Fibroblast of villous mesenchyme (primary cell): Measurements from ENCODE around the gene NDFIP1. TPM values are rescaled to one million over a fixed set of nuclear protein-coding genes. Genes with fewer than 3 reads are reported as not detected.
"Not testable (repeated sequence)": the region's sequence is repeated elsewhere in the genome, so short reads cannot be mapped to it uniquely, and the experiment has no call there.

ENCODE experiments used
- DNase-seq: peaks from one replicate; pipeline ENCODE4 v3.0.0-alpha.2; 2010; ENCODE audit warnings: low read depth
- H3K4me3 ChIP-seq: 2 replicates; pipeline ENCODE4 v1.5.1; 2011; ENCODE audit warnings: low read depth, mild to moderate bottlenecking, low read length
- total RNA-seq: library from RNA; depleted of rRNA; stranded (reverse); fragments of >200 nt; gene quantifications from 2 replicates; pipeline ENCODE4 v1.2.3, GENCODE V29; 2012
- TF ChIP-seq, protein P1 (sequence below): IDR thresholded peaks from 2 replicates; pipeline ENCODE4 v1.5.1; 2012; ENCODE audit warnings: low read depth, mild to moderate bottlenecking, low read length; ENCODE audit not compliant: insufficient read depth

NDFIP1 gene
- total RNA-seq, 1 donor: 92.0 TPM

DNA sequence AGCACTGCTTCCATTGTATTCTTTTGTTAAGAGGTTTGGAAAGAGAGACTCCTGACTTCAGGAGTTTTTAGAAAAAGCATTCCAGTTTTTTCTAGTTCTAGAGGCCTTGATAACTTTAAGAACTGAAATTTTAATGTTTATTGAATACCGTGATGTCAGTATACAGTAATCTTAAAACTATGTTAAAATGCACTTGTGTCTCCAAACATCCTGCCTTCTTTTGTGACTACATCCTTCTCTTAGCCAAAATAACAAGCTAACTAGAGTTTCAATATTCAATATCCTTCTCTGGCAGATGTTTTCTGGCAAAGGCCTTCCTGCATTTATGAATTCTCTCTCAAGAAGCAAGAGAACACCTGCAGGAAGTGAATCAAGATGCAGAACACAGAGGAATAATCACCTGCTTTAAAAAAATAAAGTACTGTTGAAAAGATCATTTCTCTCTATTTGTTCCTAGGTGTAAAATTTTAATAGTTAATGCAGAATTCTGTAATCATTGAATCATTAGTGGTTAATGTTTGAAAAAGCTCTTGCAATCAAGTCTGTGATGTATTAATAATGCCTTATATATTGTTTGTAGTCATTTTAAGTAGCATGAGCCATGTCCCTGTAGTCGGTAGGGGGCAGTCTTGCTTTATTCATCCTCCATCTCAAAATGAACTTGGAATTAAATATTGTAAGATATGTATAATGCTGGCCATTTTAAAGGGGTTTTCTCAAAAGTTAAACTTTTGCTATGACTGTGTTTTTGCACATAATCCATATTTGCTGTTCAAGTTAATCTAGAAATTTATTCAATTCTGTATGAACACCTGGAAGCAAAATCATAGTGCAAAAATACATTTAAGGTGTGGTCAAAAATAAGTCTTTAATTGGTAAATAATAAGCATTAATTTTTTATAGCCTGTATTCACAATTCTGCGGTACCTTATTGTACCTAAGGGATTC is 43.1 kb downstream of the NDFIP1 start:
- DNase-seq: peak; percentile 85
- no peak overlapping the region for H3K4me3 ChIP-seq
- TF ChIP-seq, protein P1, sequence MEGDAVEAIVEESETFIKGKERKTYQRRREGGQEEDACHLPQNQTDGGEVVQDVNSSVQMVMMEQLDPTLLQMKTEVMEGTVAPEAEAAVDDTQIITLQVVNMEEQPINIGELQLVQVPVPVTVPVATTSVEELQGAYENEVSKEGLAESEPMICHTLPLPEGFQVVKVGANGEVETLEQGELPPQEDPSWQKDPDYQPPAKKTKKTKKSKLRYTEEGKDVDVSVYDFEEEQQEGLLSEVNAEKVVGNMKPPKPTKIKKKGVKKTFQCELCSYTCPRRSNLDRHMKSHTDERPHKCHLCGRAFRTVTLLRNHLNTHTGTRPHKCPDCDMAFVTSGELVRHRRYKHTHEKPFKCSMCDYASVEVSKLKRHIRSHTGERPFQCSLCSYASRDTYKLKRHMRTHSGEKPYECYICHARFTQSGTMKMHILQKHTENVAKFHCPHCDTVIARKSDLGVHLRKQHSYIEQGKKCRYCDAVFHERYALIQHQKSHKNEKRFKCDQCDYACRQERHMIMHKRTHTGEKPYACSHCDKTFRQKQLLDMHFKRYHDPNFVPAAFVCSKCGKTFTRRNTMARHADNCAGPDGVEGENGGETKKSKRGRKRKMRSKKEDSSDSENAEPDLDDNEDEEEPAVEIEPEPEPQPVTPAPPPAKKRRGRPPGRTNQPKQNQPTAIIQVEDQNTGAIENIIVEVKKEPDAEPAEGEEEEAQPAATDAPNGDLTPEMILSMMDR: peak; percentile 84

DNA sequence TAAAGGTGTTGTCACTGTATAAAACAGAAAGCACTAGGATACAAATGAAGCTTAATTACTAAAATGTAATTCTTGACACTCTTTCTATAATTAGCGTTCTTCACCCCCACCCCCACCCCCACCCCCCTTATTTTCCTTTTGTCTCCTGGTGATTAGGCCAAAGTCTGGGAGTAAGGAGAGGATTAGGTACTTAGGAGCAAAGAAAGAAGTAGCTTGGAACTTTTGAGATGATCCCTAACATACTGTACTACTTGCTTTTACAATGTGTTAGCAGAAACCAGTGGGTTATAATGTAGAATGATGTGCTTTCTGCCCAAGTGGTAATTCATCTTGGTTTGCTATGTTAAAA is 43.8 kb downstream of the NDFIP1 start:
- TF ChIP-seq, protein P1: no peak
- no peak overlapping the region for H3K4me3 ChIP-seq
- DNase-seq: no peak

DNA sequence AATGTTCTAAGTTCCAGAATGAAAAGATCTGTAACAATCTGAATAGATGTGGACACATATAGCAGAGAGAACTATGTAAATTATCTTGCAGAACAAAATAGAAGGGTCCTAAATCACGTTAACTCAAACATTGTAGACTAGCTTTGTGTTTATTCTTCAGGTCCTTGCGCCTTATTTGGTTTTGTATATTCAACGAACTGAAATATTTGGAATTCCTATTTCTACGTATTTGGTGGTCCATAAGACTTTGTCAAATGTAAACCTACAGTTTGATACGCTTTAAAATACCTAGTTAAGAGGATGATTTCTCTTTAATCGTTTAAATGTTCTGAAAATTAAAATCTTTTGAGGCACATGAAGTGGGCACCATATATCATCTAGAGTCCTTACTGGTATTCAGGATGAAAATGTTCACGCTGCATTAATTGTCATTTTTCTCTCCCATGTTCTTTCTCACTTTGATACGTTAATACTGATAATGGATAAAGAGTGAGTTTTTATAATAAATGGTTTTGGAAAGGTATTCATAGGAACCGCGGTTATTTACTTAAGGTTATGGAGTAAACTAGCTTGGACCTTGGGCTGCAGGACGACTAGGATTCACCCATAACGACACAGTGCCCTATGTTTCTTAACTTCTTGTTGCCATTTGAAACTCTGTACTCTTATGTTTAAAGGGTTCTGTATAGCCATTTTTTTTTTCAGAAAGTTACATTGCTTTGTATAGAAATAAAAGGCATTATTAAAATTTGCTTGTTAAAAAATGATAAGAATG is 45.3 kb downstream of the NDFIP1 start:
- DNase-seq: no peak
- TF ChIP-seq, protein P1: no peak
- no peak overlapping the region for H3K4me3 ChIP-seq

DNA sequence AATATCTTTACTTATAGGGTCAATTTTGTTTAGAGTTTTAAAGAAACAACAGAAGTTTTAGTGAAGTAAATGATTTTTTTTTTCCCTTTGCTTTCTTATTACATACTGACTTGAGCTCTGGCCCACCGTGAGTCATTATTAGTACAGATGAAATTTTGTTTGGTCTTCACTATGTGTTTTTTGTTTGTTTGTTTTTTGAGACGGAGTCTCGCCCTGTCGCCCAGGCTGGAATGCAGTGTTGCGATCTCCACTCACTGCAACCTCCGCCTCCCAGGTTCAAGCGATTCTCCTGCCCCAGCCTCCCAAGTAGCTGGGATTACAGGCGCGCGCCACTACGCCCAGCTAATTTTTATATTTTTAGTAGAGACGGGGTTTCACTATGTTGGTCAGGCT is 45.9 kb downstream of the NDFIP1 start:
- H3K4me3 ChIP-seq, DNase-seq: not testable (repeated sequence)

DNA sequence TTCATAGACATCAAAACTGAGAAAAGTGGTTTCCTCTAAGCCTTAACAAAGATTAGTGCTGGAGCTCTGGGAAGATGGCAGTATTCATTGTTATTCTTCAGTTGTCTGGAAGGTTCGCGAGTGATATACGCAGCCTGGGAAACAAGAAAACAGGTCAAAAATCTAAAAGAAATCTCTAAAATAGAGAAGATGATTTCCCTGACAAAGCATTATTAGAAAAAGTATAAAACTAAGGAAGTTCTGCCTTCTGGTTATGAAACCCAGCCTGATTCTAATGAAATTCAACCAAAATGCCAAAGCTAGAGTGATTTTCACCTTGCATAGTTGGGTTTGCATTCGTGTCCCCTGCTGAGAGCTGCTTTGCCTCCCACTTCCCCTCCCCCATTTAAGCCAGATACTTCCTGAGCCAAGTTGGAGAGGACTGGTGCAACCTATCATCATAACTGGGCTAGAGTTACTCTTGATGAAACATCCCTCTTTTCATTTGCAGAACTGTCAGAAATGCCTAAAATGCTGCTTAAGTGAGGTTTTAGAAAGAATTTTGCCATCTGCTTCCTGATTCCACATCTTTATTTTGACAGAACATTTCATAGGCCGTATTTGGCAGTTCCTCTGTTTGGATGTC is 48.4 kb downstream of the NDFIP1 start:
- no peak for DNase-seq
- H3K4me3 ChIP-seq: no peak overlapping the region
- TF ChIP-seq, protein P1: no peak

DNA sequence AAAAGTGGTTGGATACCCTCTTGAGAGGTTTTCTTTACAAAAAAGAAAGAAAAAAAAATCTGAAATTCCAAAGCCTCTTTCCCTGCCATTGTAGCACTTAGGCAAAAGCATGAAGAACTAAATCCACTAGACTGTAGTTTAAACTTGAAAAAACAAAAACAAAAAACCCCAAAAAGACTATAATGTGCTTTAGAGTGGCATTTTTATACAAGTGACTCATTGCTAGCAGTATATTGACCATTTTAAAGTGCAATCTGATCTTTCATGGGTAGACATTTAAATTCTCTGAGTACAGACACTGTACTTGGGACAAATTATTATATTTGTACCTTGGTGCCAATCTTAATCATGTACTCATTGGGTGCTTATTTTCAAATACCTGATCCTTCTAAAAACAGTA is 50.8 kb downstream of the NDFIP1 start:
- no peak overlapping the region for H3K4me3 ChIP-seq
- DNase-seq: no peak
- TF ChIP-seq, protein P1: no peak

DNA sequence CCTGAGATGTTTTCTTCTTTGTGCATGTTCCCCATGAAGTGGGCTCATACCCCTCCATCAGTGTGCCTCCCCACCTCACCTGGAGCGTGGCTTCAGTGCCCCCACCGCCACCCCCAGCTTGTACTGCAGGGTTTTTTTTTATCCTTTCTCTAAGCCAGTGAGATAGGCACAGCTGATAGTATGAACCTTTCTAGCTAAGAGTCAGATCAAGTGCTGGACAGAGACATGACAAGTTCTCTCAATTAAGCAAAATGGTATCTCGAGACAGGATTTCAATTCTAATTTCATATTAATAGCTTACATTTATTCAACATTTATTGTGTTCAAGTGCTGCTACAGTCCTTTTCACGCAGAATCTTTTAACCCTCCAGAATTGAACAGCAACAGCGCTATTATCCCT is 55.7 kb downstream of the NDFIP1 start:
- DNase-seq: no peak

More for the DNA sequence above, 55.7 kb downstream of the NDFIP1 start:
- no peak overlapping the region for H3K4me3 ChIP-seq
- TF ChIP-seq, protein P1: no peak
